Omental fat pad (tissue), 4 donors: ENCODE results near the gene ZNF618. TPM values are rescaled to one million over a fixed set of nuclear protein-coding genes. Genes with fewer than 3 reads are reported as not detected.

Experiments used
- ATAC-seq: fragments of 150-250 bp; one replicate; pipeline ENCODE4 v1.9.1; 2016; ENCODE audit warnings: mild to moderate bottlenecking, moderate library complexity; ENCODE audit not compliant: low FRiP score
- DNase-seq: peaks from one replicate; pipeline ENCODE4 v3.0.0-alpha.2; 2019; ENCODE audit warnings: low spot score
- CTCF ChIP-seq, 3 donors: fragments of 450-650 bp; IDR thresholded peaks; one replicate each; pipeline ENCODE4 v1.5.1; 2016 to 2017; ENCODE audit warnings: antibody characterized with exemption in 3 of 3, mild to moderate bottlenecking in 3 of 3, moderate library complexity in 2 of 3
- total RNA-seq, 4 donors: library from RNA; depleted of rRNA; stranded (reverse); fragments of >200 nt; gene quantifications; one replicate each; pipeline ENCODE4 v1.1.0, GENCODE V29; 2016

Gene ZNF618
- total RNA-seq, 4 donors from 2014 or later: 2.2 to 8.8 (median 5.9) TPM

DNA sequence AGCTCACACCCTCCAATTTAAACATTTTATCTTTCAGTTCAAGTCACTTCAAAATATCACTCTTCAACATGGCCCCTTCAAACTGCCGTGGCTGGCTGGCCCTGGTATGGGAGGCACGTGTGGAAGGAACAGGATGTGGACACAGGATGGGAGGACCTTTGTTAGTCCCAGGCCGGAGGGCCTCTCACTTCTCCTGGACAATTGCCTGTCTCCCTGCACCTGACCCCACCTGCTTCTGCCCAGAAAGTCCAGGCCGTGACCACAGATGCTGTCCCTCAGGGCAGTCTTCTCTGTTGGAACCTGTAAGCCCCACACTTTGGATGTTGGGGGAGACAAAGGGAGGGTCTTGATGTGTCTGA is 182.6 kb downstream of the ZNF618 start:
- TF ChIP-seq CTCF (IDR thresholded peaks at IDR 0.05): no peak
- DNase-seq: no peak
- no peak for ATAC-seq

DNA sequence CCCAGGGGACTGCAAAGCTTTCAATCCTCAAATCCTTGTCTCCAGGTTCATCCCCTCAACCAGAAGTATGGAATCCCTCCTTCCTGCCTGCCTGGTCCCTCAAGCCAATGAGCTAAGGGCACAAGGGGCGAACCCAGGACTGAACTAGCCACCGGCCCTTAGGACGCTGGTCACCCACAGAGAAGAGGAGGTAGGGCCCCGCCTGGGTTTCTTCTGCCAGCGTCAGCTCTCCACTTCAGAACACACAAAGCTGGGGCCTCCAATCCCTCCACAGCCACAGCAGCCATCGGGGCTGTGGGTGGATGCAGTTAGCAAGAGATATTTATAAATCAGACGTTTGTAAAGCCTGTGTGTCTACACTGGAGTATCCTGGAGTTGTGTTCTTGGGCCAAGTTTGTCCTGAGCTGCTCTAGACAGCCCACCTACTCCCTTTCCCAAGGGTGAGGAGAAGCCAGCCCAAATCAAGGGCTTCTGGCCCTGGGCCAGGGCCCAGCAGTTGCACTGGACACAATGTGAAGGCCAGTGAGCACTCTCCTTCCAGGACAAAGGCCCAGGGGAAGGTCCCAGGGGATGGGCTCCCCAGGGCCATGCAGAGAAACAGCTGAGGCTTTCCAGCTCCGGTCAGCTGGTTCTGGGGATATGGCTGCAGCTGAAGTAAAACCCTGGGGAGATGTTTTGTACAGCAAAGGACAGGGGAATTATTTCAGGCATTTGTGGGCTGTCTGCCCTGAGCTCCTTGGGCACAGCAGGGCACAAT is 183.1 kb downstream of the ZNF618 start:
- no peak for DNase-seq
- no peak for TF ChIP-seq CTCF (IDR thresholded peaks at IDR 0.05)
- ATAC-seq: no peak

DNA sequence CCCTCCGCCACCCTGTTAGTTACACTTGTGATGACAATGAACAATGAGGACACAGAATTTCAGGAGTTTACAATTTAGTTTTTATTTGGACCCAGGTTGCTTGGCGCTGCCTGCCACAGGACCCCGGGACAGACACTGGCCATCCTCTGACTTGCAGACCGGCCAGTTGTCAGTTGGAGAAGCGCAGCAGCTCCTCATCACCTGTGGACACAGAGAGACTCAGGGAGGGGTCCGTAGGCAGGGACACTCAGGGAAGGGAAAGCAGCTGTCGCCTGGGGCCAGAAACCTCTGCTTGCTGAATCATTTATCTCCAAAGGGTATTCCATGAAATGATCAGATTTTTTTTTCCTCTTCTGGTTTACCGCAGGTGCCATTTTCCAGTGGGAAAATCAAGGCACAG is 184.0 kb downstream of the ZNF618 start:
- TF ChIP-seq CTCF (IDR thresholded peaks at IDR 0.05): no peak
- DNase-seq: no peak
- ATAC-seq: no peak

DNA sequence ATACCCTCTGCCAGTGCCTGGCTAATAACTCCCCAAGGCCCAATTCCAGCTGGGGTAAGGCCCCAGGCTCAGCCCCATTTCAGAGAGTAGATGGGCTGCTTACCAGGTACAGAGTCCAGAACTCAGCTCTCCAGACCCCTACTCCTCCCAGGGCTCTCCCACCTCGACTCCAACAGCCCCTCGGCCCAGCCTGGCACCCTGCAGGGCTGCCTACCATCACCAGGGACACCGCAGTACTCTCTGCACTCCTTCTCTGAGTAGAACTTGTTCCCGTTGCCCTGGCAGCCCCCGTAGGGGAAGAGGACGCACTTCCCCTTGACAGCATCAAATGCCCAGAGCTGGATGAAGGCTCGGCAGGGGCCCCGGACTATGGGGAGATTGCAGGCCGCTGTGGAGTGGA is 184.6 kb downstream of the ZNF618 start:
- ATAC-seq (no peak), DNase-seq (no peak)
- no peak for TF ChIP-seq CTCF (IDR thresholded peaks at IDR 0.05)

DNA sequence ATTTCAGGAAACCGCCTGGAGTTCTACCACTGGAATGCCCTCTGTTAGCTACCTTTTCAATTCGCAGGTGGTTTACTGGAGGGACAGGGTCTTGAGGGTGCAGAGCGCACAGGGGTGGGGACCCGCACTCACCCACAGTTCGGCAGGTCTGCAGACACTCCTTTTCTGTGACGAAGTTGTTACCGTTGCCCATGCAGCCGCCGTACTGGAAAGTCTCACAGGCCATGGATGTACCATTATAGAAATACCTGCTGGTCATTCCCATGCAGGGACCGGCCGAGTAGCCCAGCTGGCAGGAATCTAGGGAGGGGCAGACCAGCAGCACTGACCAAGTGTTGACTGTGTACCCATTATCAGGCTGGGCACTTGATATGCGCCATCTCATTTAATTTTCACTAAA is 185.2 kb downstream of the ZNF618 start:
- TF ChIP-seq CTCF (IDR thresholded peaks at IDR 0.05): no peak
- DNase-seq: no peak
- ATAC-seq: no peak

GRCh38 chr9:114061830-114062474 is 185.8 kb downstream of the ZNF618 start:
- DNase-seq: no peak
- no peak for ATAC-seq
- no peak for TF ChIP-seq CTCF (IDR thresholded peaks at IDR 0.05)

DNA sequence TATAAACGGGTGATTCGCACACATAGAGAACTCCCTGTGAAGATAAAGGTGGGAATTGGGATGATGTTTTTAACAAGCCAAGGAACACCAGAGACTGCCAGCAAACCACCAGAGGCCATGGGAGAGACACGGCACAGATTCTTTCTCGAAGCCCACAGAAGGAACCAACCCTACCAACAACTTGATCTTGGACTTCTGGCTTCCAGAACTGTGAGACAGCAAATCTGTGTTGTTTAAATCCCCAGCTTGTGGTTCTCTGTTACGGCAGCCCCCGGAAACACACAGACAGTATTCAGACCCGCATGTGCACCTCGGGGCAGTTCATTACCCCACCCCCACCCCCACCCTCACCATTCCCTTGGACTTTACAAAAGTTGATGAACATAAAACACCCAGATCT is 189.2 kb downstream of the ZNF618 start:
- no peak for TF ChIP-seq CTCF (IDR thresholded peaks at IDR 0.05)
- no peak for ATAC-seq

More for the DNA sequence above, 189.2 kb downstream of the ZNF618 start:
- no peak for DNase-seq
